ENCODE measurements around the gene FOXP2.

GRCh38 chr7:114426824-114427223, 12.2 kb downstream of the FOXP2 start:
- TF ChIP-seq CTCF (IDR thresholded peaks at IDR 0.05 in 8 of 11, conservative IDR thresholded peaks at IDR 0.05 in 3 of 11) (no peak), POLR2AphosphoS5 (IDR thresholded peaks at IDR 0.05) (no peak)
